Measurements from ENCODE around the gene POLR1B. TPM values are rescaled to one million over a fixed set of nuclear protein-coding genes. Genes with fewer than 3 reads are reported as not detected.
"Not testable (repeated sequence)": the region's sequence is repeated elsewhere in the genome, so short reads cannot be mapped to it uniquely, and the experiment has no call there.

POLR1B gene
- total and polyA plus RNA-seq, 2 experiments from 2014 or later, result 9.8 to 16.5 TPM

GRCh38 chr2:112547333-112547732 is 5.1 kb downstream of the POLR1B start:
- Histone ChIP-seq H4K20me1 (ENCODE audit: insufficient read depth) (no peaks in the 10 kb centered on the region), H3K4me2 (ENCODE audit: unreplicated experiment) (no peak overlapping the region), H3K36me3 (ENCODE audit: low read depth) (peaks cover 8% of the 10 kb centered on the region; the same call in 1 of the 2 replicates), H3K27me3 (replicated peaks; ENCODE audit: insufficient read depth) (no peaks in the 10 kb centered on the region), H3K4me3 (no peak overlapping the region), H3K79me2 (ENCODE audit: insufficient read depth) (peaks cover 40% of the 10 kb centered on the region), H3K4me1 (ENCODE audit: insufficient read depth) (peaks cover 4% of the 10 kb centered on the region; the same call in 1 of the 2 replicates), H2AFZ (no peak overlapping the region), H3F3A (ENCODE audit: insufficient read depth) (no peaks in the 10 kb centered on the region), H3K9ac (no peak overlapping the region), H3K9me2 (ENCODE audit: insufficient read depth) (no peaks in the 10 kb centered on the region), H3K27ac (no peak overlapping the region), H3K9me3 (ENCODE audit: low read depth) (no peaks in the 10 kb centered on the region)
- WGBS, 2 experiments (ENCODE audit: low coverage in 1 of 2, low lambda C conversion rate in 2 of 2, missing lambda C conversion rate in 2 of 2), result 77 to 83% methylated on average over 4 of the region's 4 CpGs
- in situ Hi-C loops (cut with MboI), result no loop called here
- DNase-seq, result peak; percentile 31
- no peak for TF ChIP-seq EZH2 (IDR thresholded peaks at IDR 0.05; ENCODE audit: insufficient read depth, poor library complexity, severe bottlenecking)
- TF ChIP-seq EZH2phosphoT487 (IDR thresholded peaks at IDR 0.05; ENCODE audit: insufficient read depth, low read depth), result no peak

GRCh38 chr2:112548980-112549379 is 6.7 kb downstream of the POLR1B start:
- peaks cover 8% of the 10 kb centered on the region; the same call in 1 of the 2 replicates for H3K36me3 ChIP-seq (ENCODE audit: low read depth)
- H3K9ac ChIP-seq, result no peak overlapping the region
- H4K20me1 ChIP-seq (ENCODE audit: insufficient read depth), result no peaks in the 10 kb centered on the region
- H3K27me3 ChIP-seq (replicated peaks; ENCODE audit: insufficient read depth), result no peaks in the 10 kb centered on the region
- H3F3A ChIP-seq (ENCODE audit: insufficient read depth), result no peaks in the 10 kb centered on the region
- peaks cover 23% of the 10 kb centered on the region for H3K79me2 ChIP-seq (ENCODE audit: insufficient read depth)
- H3K9me3 ChIP-seq (ENCODE audit: low read depth), result no peaks in the 10 kb centered on the region
- no peak overlapping the region for H3K4me2 ChIP-seq (ENCODE audit: unreplicated experiment)
- no peaks in the 10 kb centered on the region for H3K9me2 ChIP-seq (ENCODE audit: insufficient read depth)
- 98% methylated on average over 2 of the region's 2 CpGs for whole genome bisulfite sequencing, 2 experiments (ENCODE audit: low coverage in 1 of 2, low lambda C conversion rate in 2 of 2, missing lambda C conversion rate in 2 of 2)
- in situ Hi-C loops (cut with MboI), result no loop called here
- H2AFZ ChIP-seq, result no peak overlapping the region
- no peak overlapping the region for H3K4me3 ChIP-seq
- no peaks in the 10 kb centered on the region for H3K4me1 ChIP-seq (ENCODE audit: insufficient read depth)
- no peak overlapping the region for H3K27ac ChIP-seq
- DNase-seq, result no peak
- TF ChIP-seq EZH2phosphoT487 (IDR thresholded peaks at IDR 0.05; ENCODE audit: insufficient read depth, low read depth), result no peak
- TF ChIP-seq EZH2 (IDR thresholded peaks at IDR 0.05; ENCODE audit: insufficient read depth, poor library complexity, severe bottlenecking), result no peak

GRCh38 chr2:112566104-112566503 is 23.8 kb downstream of the POLR1B start:
- Histone ChIP-seq H3K27ac (no peak overlapping the region), H3K9ac (no peak overlapping the region), H3K9me3 (ENCODE audit: low read depth) (no peaks in the 10 kb centered on the region), H4K20me1 (ENCODE audit: insufficient read depth) (no peaks in the 10 kb centered on the region), H3K9me2 (ENCODE audit: insufficient read depth) (no peaks in the 10 kb centered on the region), H2AFZ (no peak overlapping the region), H3K4me1 (ENCODE audit: insufficient read depth) (no peaks in the 10 kb centered on the region), H3K4me2 (ENCODE audit: unreplicated experiment) (no peak overlapping the region), H3K27me3 (replicated peaks; ENCODE audit: insufficient read depth) (no peaks in the 10 kb centered on the region), H3K36me3 (ENCODE audit: low read depth) (peaks cover 27% of the 10 kb centered on the region; the same call in 1 of the 2 replicates), H3F3A (ENCODE audit: insufficient read depth) (no peaks in the 10 kb centered on the region), H3K4me3 (no peak overlapping the region), H3K79me2 (ENCODE audit: insufficient read depth) (no peaks in the 10 kb centered on the region)
- no peak for DNase-seq
- in situ Hi-C loops (cut with MboI), result no loop called here
- 96% methylated on average over 3 of the region's 3 CpGs for WGBS, 2 experiments (ENCODE audit: low coverage in 1 of 2, low lambda C conversion rate in 2 of 2, missing lambda C conversion rate in 2 of 2)
- TF ChIP-seq EZH2 (IDR thresholded peaks at IDR 0.05; ENCODE audit: insufficient read depth, poor library complexity, severe bottlenecking), result no peak
- no peak for TF ChIP-seq EZH2phosphoT487 (IDR thresholded peaks at IDR 0.05; ENCODE audit: insufficient read depth, low read depth)

GRCh38 chr2:112566508-112566907 is 24.2 kb downstream of the POLR1B start:
- H4K20me1 ChIP-seq (ENCODE audit: insufficient read depth); H3K79me2 ChIP-seq (ENCODE audit: insufficient read depth); H3K9me3 ChIP-seq (ENCODE audit: low read depth); in situ Hi-C loops (cut with MboI); H3K4me1 ChIP-seq (ENCODE audit: insufficient read depth); H2AFZ ChIP-seq; DNase-seq; H3K9me2 ChIP-seq (ENCODE audit: insufficient read depth); H3K4me2 ChIP-seq (ENCODE audit: unreplicated experiment); H3K4me3 ChIP-seq; H3K9ac ChIP-seq; H3K27ac ChIP-seq; H3F3A ChIP-seq (ENCODE audit: insufficient read depth); H3K27me3 ChIP-seq (replicated peaks; ENCODE audit: insufficient read depth): not testable (repeated sequence)
- WGBS, 2 experiments (ENCODE audit: low coverage in 1 of 2, low lambda C conversion rate in 2 of 2, missing lambda C conversion rate in 2 of 2), result 97% methylated on average over 5 of the region's 5 CpGs
- peaks cover 24% of the 10 kb centered on the region; the same call in 1 of the 2 replicates for H3K36me3 ChIP-seq (ENCODE audit: low read depth)

- no peak for TF ChIP-seq EZH2phosphoT487 (IDR thresholded peaks at IDR 0.05; ENCODE audit: insufficient read depth, low read depth)
- no peak for TF ChIP-seq EZH2 (IDR thresholded peaks at IDR 0.05; ENCODE audit: insufficient read depth, poor library complexity, severe bottlenecking)
- no peak for DNase-seq
- Histone ChIP-seq H3K9ac (no peak overlapping the region), H3K4me3 (no peak overlapping the region), H3K4me2 (ENCODE audit: unreplicated experiment) (no peak overlapping the region), H3K27me3 (replicated peaks; ENCODE audit: insufficient read depth) (no peaks in the 10 kb centered on the region), H2AFZ (no peak overlapping the region), H3F3A (ENCODE audit: insufficient read depth) (no peaks in the 10 kb centered on the region), H4K20me1 (ENCODE audit: insufficient read depth) (no peaks in the 10 kb centered on the region), H3K27ac (no peak overlapping the region), H3K79me2 (ENCODE audit: insufficient read depth) (no peaks in the 10 kb centered on the region), H3K9me3 (ENCODE audit: low read depth) (no peaks in the 10 kb centered on the region), H3K4me1 (ENCODE audit: insufficient read depth) (no peaks in the 10 kb centered on the region), H3K9me2 (ENCODE audit: insufficient read depth) (no peaks in the 10 kb centered on the region), H3K36me3 (ENCODE audit: low read depth) (peaks cover 51% of the 10 kb centered on the region)
- in situ Hi-C loops (cut with MboI), result no loop called here
- WGBS, 2 experiments (ENCODE audit: low coverage in 1 of 2, low lambda C conversion rate in 2 of 2, missing lambda C conversion rate in 2 of 2), result 76 to 79% methylated on average over 7 of the region's 7 CpGs
Measured at GRCh38 chr2:112572005-112572404, 29.7 kb downstream of the POLR1B start.

All from GM23248 (cell line).